ENCODE data around the gene TJP1.

- TF ChIP-seq POLR2AphosphoS5 (IDR thresholded peaks at IDR 0.05; ENCODE audit: low read depth, low read length) (no peak), SIN3A (IDR thresholded peaks at IDR 0.05; ENCODE audit: borderline replicate concordance, insufficient read depth, low read length) (no peak), TAF1 (IDR thresholded peaks at IDR 0.05; ENCODE audit: borderline replicate concordance, insufficient read depth, low read length) (no peak)
These were observed 135.6 kb downstream of the TJP1 start for GRCh38 chr15:29686445-29687203.

Data from PFSK-1 (cell line).